Forelimb muscle (tissue), 1 donor: ENCODE results near the gene FBLN2. TPM values are rescaled to one million over a fixed set of nuclear protein-coding genes. Genes with fewer than 3 reads are reported as not detected.

Experiments used
- DNase-seq: peaks from one replicate; pipeline ENCODE4 v3.0.0-alpha.2; 2013; ENCODE audit warnings: low read depth
- polyA plus RNA-seq: library from polyadenylated mRNA; unstranded; fragments of 120-200 nt; gene quantifications from one replicate; pipeline ENCODE4 v1.2.1, GENCODE V29; 2013; ENCODE audit not compliant: insufficient read length

Gene FBLN2
- polyA plus RNA-seq, 1 donor = 35.1 TPM

DNA sequence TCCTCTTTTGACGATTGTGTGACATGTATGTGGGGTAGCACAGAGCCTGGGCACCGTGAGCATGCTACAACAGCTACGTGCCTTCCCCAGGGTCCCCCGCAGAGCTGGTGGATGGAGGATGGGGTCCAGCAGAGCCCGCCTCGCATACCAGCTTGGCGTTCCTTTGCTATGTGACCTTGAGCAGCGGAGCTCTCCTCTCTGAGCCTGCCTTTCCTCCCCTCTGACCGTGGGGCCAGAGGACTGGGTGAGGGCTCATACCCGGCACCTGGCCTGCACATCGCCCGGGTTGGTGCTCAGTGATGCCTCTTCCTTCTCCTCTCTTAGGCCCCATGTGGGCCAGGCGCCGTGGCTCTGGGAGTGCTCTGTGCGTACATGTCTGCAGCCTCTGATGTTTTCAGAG is 73.4 kb downstream of the FBLN2 start:
- DNase-seq = no peak

DNA sequence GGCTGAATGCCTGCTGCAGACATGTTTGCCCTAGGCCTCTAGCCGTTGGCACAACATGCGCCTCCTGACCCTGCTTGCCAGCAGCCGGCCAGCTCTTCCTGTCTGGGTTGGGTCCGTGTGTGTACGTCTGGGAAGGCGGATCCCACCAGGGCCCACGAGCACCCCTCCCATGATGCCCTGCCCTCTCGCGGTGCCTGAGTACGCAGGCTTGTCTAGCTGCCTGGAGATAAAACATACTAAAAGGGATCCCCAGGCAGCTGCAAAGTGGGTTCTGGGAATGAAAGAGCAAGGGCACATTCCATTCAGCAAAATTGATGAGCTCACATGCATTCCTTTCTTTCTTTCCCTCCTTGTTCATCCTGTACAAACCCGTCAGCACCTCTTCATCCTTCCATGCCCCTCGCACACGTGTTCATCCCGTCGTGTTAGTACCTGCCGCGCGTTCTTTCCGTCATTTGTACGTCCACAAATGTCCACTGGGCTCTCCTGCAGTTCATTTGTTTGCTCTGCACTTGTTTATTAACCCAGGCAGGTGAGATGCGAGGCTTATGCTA is 74.3 kb downstream of the FBLN2 start:
- DNase-seq = no peak

DNA sequence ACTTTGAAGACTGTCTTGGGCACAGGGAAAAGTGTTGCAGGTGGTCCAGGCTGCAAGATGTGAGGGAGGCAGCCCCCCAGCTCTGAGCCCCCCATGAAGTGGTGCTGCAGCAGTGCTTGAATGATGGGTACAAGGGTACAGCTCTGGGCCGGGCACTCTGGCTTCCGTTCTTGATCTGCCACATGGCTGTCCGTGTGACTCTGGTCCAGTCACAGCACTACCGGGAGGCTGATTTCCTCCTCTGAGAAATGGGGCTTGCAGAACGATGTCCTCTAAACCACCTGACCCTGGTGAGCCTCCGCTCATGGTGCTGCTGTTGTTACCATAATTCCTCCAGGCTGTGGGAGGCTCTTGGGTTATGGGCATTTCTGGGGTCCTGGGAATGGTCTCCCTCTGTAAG is 75.1 kb downstream of the FBLN2 start:
- DNase-seq = no peak

DNA sequence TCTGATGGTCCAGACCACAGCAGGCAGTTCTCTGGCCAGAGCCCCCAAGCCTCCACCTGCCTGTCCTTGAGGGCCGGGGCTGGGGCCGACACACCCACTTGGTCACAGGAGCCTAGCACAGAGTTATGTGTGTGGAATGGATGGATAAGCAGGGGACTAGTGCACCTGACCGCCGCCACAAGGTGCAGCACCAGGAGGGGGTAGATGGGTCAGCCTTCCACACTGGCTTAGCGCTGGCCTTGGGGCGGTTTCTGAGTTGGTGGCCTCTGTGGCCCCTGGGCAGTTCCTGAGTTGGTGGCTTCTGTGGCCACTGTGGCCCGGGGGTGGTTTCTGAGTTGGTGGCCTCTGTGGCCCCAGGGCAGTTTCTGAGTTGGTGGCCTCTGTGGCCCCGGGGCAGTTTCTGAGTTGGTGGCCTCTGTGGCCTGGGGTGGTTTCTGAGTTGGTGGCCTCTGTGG is 75.8 kb downstream of the FBLN2 start:
- no peak for DNase-seq

DNA sequence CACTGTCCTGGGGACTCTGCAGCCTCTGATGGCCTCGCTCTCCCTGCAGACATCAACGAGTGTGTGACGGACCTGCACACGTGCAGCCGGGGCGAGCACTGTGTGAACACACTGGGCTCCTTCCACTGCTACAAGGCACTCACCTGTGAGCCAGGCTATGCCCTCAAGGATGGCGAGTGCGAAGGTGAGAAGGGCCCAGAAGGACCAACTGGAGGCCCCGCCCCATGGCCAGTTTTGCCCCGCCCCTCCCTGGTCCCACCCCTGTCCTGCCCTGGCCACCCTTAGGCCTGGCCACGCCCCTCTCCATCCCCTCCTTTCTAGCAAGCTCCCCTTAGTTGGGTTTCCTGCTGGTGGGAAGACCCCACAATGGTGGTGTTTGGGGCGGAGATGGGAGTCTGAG is 77.5 kb downstream of the FBLN2 start:
- DNase-seq = no peak

DNA sequence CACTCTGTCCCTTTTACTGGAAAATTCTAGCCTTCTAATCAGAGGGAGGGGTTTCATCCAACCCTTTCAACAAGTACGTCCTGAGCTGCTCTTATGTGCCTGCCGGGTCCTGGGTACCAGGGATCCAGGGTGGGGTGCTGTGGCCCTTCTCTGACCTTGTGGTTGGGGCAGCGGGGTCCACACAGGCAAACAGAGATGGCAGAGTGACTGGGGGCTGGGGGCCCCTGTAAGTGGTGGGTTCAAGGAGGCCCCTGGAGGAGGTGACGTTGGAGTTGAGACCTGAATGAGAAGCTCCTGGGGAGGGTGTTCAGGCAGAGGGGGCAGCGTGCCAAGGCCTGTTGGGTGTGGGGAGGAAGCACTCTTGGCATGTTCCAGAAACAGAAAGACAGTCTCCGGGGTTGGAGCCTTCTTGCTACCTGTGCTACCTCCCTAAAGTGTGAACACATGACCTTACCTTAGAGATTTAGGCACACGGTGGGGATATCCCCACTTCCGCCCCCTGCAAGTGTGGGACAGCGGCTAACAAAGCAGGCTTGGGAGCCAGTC is 78.1 kb downstream of the FBLN2 start:
- no peak for DNase-seq

DNA sequence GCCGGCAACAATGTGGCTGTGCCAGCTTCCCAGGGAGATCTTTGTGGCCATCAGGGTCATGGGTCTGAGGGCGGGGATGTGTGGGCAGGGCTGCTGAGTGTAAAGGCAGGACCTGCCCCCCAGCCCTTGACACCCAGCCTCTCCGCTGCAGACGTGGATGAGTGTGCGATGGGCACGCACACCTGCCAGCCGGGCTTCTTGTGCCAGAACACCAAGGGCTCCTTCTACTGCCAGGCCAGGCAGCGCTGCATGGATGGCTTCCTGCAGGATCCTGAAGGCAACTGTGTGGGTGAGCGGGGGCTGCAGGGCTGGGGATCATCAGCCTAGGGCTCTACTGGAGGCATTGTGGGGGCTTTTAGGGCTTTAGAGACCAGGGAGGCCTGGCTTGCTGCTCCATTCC is 78.8 kb downstream of the FBLN2 start:
- DNase-seq = no peak

DNA sequence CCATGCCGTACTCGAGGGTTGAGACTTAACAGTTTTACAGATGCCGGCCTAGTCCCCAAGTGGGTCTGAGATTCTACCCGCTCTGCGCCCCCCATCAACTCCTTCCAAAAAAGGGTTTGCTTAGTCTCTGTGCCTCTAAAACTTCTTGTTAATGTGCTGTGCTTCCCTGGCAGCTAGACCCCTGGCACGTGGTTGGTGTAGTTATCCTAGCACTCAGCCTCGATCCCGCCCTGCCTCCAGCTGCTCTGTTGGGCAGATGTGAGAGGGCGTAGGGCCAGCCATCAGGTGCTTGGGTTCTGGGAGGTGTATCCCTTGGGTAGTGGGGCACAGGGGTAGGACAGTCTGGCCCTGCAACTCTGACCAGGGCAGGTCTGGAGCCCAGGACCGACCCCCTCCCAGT is 79.5 kb downstream of the FBLN2 start:
- no peak for DNase-seq

DNA sequence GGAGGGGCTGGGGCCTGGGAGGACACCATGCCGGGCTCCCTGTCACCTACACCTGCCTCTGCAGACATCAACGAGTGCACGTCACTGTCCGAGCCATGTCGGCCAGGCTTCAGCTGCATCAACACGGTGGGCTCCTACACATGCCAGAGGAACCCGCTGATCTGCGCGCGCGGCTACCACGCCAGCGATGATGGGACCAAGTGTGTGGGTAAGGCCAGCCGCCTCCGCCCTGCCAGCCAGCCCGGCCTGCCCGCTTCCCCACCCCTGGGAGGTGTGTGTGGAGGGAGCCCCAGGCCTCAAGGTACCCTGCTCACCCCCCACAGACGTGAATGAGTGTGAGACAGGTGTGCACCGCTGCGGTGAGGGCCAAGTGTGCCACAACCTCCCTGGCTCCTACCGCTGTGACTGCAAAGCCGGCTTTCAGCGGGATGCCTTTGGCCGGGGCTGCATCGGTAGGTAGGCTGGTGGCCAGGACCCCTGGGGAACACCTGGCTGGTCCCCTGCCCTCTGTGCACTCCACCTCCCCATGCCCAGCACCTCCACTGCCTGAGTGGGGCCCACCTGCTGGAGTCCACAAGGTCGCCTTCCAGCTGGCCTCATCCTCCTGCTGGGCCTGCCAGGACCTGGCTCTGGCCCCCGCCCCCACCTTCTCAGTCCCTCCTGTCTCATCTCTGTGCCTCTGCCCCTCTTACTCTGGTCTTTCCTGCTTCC is 80.1 kb downstream of the FBLN2 start:
- DNase-seq = no peak

DNA sequence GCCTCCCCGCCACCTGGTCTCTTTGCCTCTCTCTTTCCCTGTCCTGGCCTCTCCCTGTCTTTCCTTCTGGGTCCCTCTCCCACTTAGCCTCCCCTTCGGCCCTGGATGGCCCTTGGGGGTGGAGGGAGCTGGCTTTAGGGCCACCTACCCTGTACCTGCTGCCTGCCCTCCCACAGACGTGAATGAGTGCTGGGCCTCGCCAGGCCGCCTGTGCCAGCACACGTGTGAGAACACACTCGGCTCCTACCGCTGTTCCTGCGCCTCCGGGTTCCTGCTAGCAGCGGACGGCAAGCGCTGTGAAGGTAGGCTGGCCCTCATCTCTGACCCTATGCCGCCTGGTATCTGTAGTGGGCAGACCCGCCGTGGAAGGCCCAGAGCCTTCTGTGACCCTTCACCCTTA is 80.7 kb downstream of the FBLN2 start:
- no peak for DNase-seq

DNA sequence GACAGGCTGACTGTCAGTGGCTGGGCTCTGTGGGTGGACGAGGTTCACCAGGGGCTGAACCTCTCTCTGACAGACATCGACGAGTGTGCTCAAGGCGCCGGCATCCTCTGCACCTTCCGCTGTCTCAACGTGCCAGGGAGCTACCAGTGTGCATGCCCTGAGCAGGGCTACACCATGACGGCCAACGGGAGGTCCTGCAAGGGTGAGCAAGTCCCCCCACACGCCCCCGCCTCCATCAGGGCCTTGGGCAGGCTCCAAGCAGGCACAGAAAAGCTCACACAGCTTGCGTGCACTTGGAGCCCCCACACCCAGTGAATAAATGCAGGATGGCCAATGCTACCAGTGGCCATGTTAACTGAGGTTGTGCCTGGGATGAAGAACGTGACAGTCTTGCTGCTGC is 82.3 kb downstream of the FBLN2 start:
- no peak for DNase-seq

DNA sequence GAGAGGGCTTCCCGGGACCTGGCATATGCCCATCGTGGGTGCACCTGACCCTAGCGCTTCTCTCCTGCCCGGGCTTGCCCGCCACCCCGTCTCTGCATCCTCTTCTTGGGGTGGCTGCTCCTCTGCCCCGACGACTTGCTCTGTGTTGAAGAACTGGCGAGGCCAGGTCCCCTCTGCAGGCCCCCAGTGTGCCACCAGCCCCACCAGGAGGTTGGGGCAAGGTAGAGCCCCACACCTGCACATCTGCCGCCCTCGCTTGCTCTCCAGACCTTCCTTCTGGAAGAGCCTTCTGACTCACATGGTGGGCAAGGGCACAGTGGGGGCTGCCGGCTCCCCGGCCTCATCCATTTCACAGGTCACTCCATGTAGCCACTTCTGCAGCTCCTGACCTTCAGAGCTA is 84.3 kb downstream of the FBLN2 start:
- no peak for DNase-seq

DNA sequence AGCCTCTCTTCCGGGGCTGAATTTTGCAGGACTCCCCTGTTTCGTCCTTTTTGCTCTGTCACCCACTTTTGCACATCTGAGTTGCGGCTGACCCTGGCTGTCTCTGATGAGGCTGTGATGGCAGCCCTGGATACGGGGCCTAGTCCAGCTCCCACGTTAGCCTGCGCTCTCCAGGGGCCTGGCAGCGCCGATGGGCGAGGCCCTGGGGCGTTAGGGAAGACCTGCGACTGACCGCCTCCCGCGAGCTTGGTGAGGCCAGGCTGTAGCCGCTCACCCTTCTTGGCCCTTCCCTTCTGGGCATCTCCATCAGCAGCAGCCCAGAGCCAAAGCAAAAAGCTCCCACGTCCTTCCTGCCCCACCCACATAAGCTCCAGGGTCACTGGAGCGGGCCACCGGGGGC is 85.2 kb downstream of the FBLN2 start:
- DNase-seq = no peak

DNA sequence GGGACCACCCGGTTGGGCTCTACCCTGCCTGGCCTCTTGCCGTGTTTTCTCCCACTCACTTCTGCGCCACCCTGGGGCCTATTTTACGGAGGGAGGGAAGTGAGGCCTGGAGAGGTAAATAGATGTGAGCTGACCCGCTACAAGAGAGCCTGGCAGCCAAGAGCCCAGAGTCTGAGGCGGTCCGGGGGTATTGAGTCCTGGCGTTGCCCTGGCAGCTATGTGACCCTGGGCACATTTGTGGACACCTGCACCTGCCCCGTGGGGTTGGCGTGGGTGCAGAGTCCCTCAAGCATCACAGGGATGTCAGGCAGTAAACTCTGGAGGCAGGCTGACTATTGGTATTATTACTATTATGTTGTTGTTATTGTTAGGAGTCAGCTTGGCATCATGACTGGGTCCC is 85.7 kb downstream of the FBLN2 start:
- DNase-seq = no peak

DNA sequence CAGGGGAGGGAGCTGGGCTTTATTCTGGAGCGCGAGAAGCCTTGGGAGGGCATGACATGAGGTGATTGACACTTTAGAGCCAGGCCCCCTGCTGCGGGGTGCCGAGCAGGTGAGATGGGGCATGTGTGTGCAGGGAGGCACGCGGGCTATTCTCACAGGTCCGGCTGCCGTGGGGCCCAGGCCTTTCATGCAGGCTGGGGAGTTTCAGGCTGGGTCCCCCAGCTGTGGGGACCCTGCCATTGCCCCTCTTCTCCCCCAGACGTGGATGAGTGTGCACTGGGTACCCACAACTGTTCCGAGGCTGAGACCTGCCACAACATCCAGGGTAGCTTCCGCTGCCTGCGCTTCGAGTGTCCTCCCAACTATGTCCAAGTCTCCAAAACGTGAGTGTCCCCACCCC is 87.3 kb downstream of the FBLN2 start:
- no peak for DNase-seq

DNA sequence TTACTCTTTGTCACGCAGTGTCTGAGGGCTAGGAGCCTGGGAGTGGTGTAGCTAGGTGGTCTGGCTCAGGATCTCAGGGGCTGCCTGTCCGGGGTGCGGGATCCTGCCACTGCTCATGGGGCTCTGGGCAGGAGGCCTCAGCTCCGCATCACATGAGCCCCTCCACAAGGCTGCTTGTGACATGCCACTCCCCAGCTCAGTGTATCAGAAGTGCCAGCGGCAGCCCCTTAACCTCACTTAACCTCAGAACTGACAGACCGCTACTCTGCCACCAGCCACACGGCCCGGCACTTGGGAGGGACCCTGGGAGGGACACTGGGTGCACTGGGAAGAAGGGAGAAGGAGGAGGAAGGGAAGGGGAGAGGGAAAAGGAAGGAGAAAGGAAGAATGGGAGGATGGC is 87.9 kb downstream of the FBLN2 start:
- DNase-seq = no peak

DNA sequence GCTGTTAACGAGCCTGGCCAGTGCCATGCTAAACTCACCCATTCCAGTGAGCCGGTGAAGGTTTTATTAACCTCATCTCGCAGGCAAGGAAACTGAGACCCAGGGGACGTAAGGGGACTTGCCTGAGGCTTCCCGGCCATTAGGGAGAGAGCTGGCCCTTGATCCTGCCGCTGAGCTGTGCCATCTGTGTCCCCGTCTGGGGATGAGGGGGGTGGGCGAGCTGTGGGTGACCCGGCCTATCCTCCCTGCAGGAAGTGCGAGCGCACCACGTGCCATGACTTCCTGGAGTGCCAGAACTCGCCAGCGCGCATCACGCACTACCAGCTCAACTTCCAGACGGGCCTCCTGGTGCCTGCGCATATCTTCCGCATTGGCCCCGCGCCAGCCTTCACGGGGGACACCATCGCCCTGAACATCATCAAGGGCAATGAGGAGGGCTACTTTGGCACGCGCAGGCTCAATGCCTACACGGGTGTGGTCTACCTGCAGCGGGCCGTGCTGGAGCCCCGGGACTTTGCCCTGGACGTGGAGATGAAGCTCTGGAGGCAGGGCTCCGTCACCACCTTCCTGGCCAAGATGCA is 88.5 kb downstream of the FBLN2 start:
- no peak for DNase-seq

DNA sequence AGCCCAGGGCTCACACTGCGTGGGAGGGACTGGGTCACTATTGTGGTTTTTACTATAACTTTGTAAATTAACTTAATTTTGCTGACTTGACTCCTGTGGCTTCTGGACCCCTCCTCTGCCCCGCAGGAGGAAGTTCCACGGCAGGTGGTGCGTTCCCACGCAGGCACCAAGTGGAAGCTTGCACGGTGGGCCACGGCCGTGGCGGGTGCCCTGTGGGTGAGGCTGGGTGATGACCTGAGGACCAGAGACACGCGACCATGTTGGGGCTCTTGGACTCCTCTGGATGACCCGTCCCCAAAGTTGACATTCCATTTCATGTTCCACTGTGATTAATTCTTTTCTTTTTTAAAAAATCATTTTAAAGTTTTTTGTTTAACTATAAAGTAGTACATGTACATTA is 89.0 kb downstream of the FBLN2 start:
- no peak for DNase-seq

DNA sequence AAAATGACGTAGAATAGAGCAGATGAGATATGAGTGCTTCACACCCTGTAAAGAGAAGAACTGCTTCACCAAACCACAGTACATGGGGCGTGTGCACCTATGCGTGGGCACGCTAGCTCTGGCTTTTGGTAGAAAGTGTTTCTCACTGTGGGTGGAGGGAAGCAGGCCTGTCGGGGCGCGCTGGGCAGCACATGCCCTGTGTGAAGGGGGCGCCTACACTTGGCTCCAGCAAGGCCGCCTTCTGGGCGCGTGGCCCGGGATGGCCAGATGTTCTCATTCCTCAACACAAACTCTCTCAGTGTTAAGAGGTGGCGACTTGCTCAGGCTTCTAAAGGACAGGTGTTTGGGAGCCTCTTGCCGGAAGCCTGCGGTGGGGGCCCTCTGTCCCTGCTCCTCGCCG is 90.0 kb downstream of the FBLN2 start:
- no peak for DNase-seq

DNA sequence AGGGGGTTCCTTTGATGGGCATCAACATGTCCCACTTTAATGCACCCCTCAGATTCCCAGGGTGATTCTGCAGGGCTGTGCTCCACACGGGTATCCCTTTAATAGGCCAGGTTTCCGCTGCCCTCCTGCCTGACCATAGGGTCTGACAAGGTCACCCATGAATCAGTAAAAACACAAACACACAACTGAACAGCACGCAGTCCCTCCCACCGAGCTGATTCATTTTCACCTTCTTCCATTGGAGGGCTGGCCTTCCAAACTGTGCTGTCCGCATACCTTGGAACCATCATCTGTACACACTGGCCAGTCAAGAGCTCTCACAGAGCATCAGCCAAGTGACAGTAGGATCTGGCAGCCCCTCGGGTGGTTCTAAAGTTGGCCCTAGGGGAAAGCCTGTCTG is 93.7 kb downstream of the FBLN2 start:
- DNase-seq = no peak

DNA sequence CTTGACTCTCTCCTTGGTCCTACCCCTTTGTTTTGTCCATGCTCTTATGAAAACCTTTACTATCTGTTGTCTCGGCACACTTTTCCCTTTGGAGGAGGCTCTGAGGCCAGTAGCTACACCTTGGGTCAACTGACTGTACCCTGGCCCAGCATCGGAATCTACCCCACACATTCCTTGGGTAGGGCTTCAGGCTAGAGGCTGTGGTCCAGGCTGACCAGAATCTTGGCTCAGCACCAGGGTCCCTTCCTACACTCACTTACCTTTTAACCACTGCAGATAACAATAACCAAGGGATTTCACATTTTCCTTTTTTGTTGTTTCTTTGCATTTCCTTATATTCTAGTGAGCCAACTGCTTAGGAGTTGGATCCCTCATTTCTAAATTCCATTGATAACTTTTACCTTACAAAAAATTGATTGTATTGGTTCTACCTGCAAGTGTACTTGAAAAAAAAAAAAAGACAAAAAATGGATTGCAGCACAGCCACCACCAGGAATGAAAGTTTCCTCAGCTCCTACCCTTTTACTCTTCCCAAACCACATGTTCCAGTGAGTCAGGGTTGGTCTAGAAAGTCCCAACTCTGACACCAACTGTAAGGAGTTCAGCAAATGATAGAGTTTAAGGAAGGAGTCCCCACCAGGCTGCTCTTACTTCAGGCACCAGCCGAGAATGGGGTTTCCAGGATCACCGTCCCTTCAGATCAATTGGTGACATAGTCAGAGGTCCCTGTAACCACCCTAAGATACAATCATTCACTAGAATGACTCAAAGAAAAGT is 95.6 kb downstream of the FBLN2 start:
- no peak for DNase-seq

DNA sequence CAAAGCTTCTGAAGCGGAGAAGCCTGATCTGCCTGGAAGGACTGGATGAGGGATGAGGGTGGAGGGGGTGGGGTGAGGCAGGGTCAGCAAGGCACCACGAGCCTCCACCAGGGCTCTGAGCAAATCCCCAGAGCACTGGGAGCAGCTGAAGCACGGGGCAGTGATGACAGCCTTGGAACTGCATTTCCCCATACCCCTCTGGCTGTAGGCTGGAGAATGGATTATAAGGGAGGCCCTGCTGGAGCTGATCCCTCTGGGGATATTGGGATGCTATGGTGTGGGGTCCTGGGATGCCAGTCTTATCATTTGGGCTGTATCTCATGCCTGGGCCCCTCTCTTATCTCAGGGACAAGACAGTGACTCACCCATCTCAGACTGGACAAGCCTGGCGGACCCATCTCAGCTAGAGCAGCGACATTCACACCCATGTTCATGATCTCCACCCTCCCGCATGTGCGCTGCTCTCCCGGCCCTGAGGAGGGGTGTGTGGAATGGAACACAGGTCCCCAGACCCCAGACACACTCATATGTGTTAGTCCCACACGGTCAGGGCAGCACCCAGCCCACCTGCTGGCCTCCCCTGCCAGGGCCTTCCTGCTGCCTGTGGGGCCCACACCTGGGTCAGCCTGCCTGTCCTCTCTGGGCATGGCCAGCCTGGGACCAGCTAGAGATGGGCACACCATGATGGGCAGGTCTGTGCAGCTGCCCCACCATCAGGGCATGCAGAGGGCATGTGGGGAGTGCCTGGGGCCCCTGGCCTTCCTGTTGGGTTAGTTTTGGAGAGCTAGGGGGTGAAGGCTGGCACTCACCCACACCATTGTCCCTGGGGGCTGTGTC is 97.1 kb downstream of the FBLN2 start:
- DNase-seq = no peak
